Pancreas (tissue), 10 donors: ENCODE data around the gene HOXC12. TPM values are rescaled to one million over a fixed set of nuclear protein-coding genes. Genes with fewer than 3 reads are reported as not detected.
A peak's percentile ranks its signal among the peaks of the same experiment; 100 is the strongest.

Source experiments
- ATAC-seq, 4 donors: fragments of 200-7000 bp; cut with Tn5 transposase; one replicate each; pipeline versions ENCODE4 v1.8.0 to v1.9.1; 2020; ENCODE audit warnings: mild to moderate bottlenecking in 4 of 4, moderate library complexity in 4 of 4
- DNase-seq, 6 donors: peaks; one replicate each; pipeline ENCODE4 v3.0.0-alpha.2; 2020
- FAIRE-seq: peaks from 2 replicates; lab custom pipeline; 2012; peaks lifted over from hg19 to GRCh38; lab: Jason Lieb, UNC
- H3K27ac ChIP-seq, 4 donors: fragments of 200-600 bp; sonication (generic); 1 replicate in 3 of 4; 2 replicates in 1 of 4; pipeline versions ENCODE4 v1.5.0 to v1.8.0; 2020
- H3K27me3 ChIP-seq, 4 donors: fragments of 200-600 bp; one replicate each; pipeline ENCODE4 v1.8.0; 2021
- H3K36me3 ChIP-seq, 3 donors: fragments of 200-600 bp; sonication (generic) in 1 of 3; one replicate each; pipeline versions ENCODE4 v1.5.0 to v1.8.0; 2020 to 2021
- H3K4me1 ChIP-seq, 3 donors: fragments of 200-600 bp; one replicate each; pipeline ENCODE4 v1.8.0; 2021
- H3K4me3 ChIP-seq, 4 donors: fragments of 200-600 bp; sonication (generic) in 2 of 4; one replicate each; pipeline versions ENCODE4 v1.5.0 to v1.8.0; 2020 to 2021
- H3K9me3 ChIP-seq, 4 donors: fragments of 200-600 bp; one replicate each; pipeline ENCODE4 v1.8.0; 2021
- WGBS, 2 donors: extraction: QIAGEN DNeasy Blood & Tissue Kit; methylation state at CpG; one replicate each; pipeline ENCODE4 v1.1.7; 2013; 5-methylcytosine and 5-hydroxymethylcytosine counted together
- intact Hi-C, 3 donors: fragments of 100-400 bp; cut with DNase I; formaldehyde crosslinking; loops; one replicate each; pipeline versions ENCODE4 v1.11.1 to v1.14.2; 2022
- polyA plus RNA-seq, 2 donors: library from polyadenylated mRNA; stranded (reverse); fragments of 200-250 nt; gene quantifications; one replicate each; pipeline ENCODE4 v1.2.3, GENCODE V29; 2013
- total RNA-seq, 6 donors: library from RNA; stranded (reverse); fragmentation: NEBNext Ultra II Directional in 4 of 6; extraction: Animal tissue kit (Norgen Biotek cat#: 25700) in 4 of 6; gene quantifications; one replicate each; pipeline versions ENCODE4 v1.2.1 to v1.2.4, GENCODE V29; 2021 to 2023
- TF ChIP-seq, protein P1 (sequence below), 4 donors: fragments of 200-600 bp; sonication (generic) in 3 of 4; IDR thresholded peaks; one replicate each; pipeline versions ENCODE4 v1.5.0 to v1.8.0; 2021; ENCODE audit warnings: antibody characterized with exemption in 4 of 4
- donor health status: healthy with polysubstance abuse.
- donor health status: DM: no; HTN: no; CAD: no; lungs with moderate emphysema.
- donor health status: DM: no; HTN: no; CAD: no.
- donor health status: control.
- donor health status: control.
- donor health status: Bipolar disorder and iron deficiency.
- donor health status: DM: yes; HTN: yes; CAD: no.
- donor health status: DM: no; HTN: no; CAD: no.
- donor health status: DM: no; HTN: no; CAD: no.
- donor health status: DM: yes; HTN: yes; CAD: no.

Gene HOXC12
- total and polyA plus RNA-seq, 8 donors = not detected

DNA sequence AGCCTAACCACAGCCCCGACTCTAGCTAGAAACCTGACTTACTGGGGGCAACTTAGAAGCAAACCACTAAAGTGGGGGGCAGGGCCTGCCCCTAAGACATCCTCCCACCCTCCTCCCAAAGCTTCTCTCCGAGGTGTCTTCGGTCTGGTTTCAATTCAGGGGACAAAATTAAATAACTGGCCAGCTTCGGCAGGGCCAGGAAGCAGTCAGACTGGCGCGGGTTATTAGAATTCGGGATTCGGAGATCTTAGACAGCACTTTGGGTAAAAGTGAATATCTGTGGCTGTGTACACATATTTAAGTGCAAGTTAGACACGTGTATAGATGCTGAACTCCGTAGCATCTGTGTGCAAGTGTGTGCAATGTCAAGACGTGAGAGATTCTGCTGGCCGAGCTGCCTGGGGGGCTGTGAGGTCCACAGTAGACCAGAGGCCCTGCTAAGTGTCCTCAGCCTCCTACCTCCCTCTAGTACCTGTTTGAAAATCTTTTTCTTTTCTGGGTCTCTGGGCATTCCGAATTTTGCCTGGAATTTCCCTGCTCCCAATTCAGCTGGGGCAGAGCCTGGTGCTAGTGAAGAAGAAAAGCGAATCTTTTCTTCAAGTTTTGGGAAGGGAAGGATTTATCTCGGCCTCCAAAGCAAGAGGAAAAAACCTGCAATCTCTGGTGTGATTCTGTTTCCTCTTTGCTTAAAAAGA, 26.2 kb downstream of the HOXC12 start:
- ATAC-seq = no peak
- FAIRE-seq = no peak
- Histone ChIP-seq H3K27ac (no peak overlapping the region), H3K4me3 (no peak overlapping the region), H3K27me3 (peaks cover 0 to 70% (median 27%) of the 10 kb centered on the region in 4 donors), H3K36me3 (no peaks in the 10 kb centered on the region), H3K4me1 (peaks cover 0 to 9% (median 9%) of the 10 kb centered on the region in 3 donors), H3K9me3 (no peaks in the 10 kb centered on the region)
- TF ChIP-seq, protein P1, sequence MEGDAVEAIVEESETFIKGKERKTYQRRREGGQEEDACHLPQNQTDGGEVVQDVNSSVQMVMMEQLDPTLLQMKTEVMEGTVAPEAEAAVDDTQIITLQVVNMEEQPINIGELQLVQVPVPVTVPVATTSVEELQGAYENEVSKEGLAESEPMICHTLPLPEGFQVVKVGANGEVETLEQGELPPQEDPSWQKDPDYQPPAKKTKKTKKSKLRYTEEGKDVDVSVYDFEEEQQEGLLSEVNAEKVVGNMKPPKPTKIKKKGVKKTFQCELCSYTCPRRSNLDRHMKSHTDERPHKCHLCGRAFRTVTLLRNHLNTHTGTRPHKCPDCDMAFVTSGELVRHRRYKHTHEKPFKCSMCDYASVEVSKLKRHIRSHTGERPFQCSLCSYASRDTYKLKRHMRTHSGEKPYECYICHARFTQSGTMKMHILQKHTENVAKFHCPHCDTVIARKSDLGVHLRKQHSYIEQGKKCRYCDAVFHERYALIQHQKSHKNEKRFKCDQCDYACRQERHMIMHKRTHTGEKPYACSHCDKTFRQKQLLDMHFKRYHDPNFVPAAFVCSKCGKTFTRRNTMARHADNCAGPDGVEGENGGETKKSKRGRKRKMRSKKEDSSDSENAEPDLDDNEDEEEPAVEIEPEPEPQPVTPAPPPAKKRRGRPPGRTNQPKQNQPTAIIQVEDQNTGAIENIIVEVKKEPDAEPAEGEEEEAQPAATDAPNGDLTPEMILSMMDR (IDR thresholded peaks at IDR 0.05) = no peak
- intact Hi-C loops = no loop called here
- WGBS, 2 donors = 32 to 34% methylated on average over 15 of the region's 15 CpGs
- no peak for DNase-seq

DNA sequence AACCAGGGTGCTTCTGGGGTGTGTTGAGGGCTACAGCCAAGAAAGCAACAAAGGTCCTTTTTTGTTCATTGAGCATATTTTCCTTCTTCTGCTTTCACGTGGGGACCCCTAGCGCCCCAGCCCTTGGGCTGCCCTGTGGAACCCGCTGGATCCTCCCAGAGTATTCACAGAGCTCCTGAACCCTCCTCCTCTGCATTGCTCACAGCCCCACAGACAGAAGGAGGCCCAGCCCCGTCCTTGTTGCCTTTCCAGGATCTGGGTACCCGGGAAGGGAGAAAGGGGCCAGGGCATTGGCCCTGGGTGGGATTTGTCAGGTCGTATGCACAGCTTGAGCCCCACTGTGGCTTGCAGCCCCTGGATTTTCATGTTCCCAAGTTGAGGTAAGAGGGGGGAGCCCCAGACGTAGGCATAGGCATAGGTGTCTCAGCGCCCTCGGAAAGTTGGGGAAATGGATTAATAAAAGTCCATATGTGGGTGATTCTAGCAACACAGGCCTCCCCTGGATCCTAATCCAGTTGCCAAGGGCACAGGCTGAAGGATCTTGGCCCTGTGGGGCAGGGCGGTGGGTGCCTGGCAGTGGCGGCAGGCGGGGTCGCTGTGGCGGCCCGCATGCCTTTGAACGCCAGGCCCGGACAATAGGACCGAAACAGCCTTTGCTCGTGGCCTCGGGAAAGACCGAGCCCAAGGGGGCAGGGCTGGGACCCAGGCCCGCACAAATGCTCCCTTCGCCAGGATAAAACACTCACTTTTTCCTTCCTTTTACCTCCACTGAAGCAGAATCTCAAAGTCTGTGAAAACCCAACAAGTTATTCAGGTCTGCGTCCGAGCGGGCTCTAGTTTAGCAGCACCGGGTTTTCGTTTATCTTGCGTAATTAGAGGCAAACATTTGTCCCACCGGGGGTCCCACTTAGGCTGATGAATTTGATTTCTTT, 27.2 kb downstream of the HOXC12 start:
- ATAC-seq (no peak), DNase-seq (peak in 1 of 6 donors; percentile 38), FAIRE-seq (no peak)
- Histone ChIP-seq H3K36me3 (no peaks in the 10 kb centered on the region), H3K27me3 (peaks cover 0 to 69% (median 27%) of the 10 kb centered on the region in 4 donors), H3K9me3 (no peaks in the 10 kb centered on the region), H3K4me3 (no peak overlapping the region), H3K27ac (no peak overlapping the region), H3K4me1 (peaks cover 0 to 14% (median 12%) of the 10 kb centered on the region in 3 donors)
- TF ChIP-seq, protein P1 (IDR thresholded peaks at IDR 0.05) = no peak
- intact Hi-C loops = no loop called here
- 24 to 25% methylated on average over 30 of the region's 30 CpGs for WGBS, 2 donors

DNA sequence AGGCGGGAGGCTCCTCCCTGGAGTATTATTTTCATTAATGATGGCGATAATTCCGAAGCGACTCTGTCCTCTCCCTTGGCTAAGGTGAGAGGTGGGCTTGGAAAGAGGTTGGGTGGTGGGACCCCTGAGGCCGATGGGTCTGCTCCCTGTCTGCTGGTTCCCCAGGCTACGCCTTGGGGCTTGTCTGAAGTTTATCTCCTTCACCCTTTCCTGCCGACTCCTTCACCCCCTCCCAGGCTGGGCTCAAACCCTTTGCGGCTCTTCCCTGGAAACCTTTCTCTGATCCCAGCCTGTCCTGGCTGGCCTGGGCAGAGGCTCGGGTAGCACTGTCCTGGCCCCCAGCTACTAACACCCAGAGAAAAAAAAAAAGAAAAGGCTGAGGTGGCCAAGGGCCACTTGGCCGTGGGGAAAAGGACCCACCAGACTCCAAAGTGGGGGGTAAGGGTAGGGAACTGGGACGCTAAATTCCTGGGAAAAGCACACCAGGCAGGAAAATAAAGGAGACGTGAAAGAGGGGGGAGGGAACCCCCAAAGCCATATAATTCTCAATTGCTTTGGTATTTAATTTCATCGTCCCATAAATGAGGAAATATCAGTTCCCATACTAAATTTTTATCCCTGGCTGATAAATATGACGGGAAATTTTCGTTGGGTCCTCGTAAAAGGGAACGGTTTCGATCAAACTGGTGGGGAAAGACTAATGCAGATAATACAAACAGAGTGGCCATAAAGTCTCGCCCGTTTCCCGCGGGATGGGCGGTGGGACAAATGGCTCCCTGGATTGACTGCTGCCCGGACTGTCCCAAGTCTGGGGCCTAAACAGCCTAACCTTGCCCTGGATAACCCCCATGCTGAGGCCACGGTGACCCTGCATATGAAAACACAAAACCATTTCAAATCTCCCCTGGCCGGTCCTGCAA, 28.2 kb downstream of the HOXC12 start:
- TF ChIP-seq, protein P1 (IDR thresholded peaks at IDR 0.05) = no peak
- intact Hi-C loops = no loop called here
- no peak overlapping the region for H3K4me3 ChIP-seq
- H3K9me3 ChIP-seq = no peaks in the 10 kb centered on the region
- ATAC-seq = no peak
- no peaks in the 10 kb centered on the region for H3K36me3 ChIP-seq
- DNase-seq = peak in 1 of 6 donors; percentile 20
- peaks cover 0 to 67% (median 25%) of the 10 kb centered on the region in 4 donors for H3K27me3 ChIP-seq
- FAIRE-seq = no peak
- 13 to 14% methylated on average over 26 of the region's 26 CpGs for WGBS, 2 donors
- peaks cover 0 to 14% (median 12%) of the 10 kb centered on the region in 3 donors for H3K4me1 ChIP-seq
- no peak overlapping the region for H3K27ac ChIP-seq

DNA sequence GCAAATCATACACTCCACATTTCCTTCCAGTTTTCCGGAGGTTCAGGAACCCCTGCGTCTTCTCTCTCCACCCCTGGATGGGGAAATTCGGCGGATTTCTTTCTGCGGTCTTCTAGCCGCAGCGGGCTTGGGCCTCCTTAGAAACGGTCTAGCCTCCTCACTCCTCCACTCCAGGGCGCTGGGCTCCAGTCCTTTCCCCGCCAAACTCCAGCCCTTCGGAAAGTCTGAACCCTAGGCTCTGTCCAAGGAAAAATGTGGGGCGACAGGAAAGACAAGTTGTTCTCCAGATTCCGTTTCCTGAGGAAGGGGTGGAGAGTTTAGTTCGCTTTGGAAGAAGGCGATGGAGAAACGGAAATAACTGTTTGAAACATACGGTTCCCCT, 28.9 kb downstream of the HOXC12 start:
- no peak overlapping the region for H3K27ac ChIP-seq
- TF ChIP-seq, protein P1 (IDR thresholded peaks at IDR 0.05) = no peak
- DNase-seq (peak in 1 of 6 donors; percentile 9), ATAC-seq (no peak), FAIRE-seq (no peak)
- H3K4me1 ChIP-seq = peaks cover 0 to 14% (median 12%) of the 10 kb centered on the region in 3 donors
- no peak overlapping the region for H3K4me3 ChIP-seq
- intact Hi-C loops = no loop called here
- no peaks in the 10 kb centered on the region for H3K9me3 ChIP-seq
- H3K36me3 ChIP-seq = no peaks in the 10 kb centered on the region
- WGBS, 2 donors = 8% methylated on average over 17 of the region's 17 CpGs
- peaks cover 0 to 72% (median 28%) of the 10 kb centered on the region in 4 donors for H3K27me3 ChIP-seq
